Keratinocyte (primary cell): Measurements from ENCODE around the gene LCMT1. TPM values are rescaled to one million over a fixed set of nuclear protein-coding genes. Genes with fewer than 3 reads are reported as not detected.

Experiments used
- DNase-seq: peaks from one replicate; pipeline ENCODE4 v3.0.0-alpha.2; 2011; ENCODE audit warnings: low read depth, missing footprints, low spot score
- FAIRE-seq: peaks from 2 replicates; lab custom pipeline; 2011; peaks lifted over from hg19 to GRCh38; lab: Jason Lieb, UNC
- H2AFZ ChIP-seq: 2 replicates; pipeline ENCODE4 v1.6.0; 2012; ENCODE audit warnings: low read length, control low read depth, inconsistent platforms; ENCODE audit not compliant: control insufficient read depth
- H3K27ac ChIP-seq: 2 replicates; pipeline ENCODE4 v1.5.1; 2011; ENCODE audit warnings: low read length; ENCODE audit not compliant: control insufficient read depth, insufficient read depth
- H3K27me3 ChIP-seq: 3 replicates; pipeline ENCODE4 v1.6.0; 2011; ENCODE audit warnings: low read length; ENCODE audit not compliant: control insufficient read depth, insufficient read depth; ENCODE audit errors: extremely low read depth
- H3K36me3 ChIP-seq, 2 experiments: 2 replicates in 1 of 2; 3 replicates in 1 of 2; pipeline ENCODE4 v1.5.1; 2011; ENCODE audit warnings: low read length in 2 of 2, mild to moderate bottlenecking in 1 of 2; ENCODE audit not compliant: control insufficient read depth in 2 of 2, insufficient read depth in 2 of 2; ENCODE audit errors: extremely low read depth in 1 of 2
- H3K4me1 ChIP-seq: 3 replicates; pipeline ENCODE4 v1.5.1; 2011; ENCODE audit warnings: low read length; ENCODE audit not compliant: control insufficient read depth, insufficient read depth; ENCODE audit errors: extremely low read depth
- H3K4me2 ChIP-seq: 3 replicates; pipeline ENCODE4 v1.6.0; 2011; ENCODE audit warnings: low read depth, low read length; ENCODE audit not compliant: control insufficient read depth, insufficient read depth; ENCODE audit errors: extremely low read depth
- H3K4me3 ChIP-seq, 3 experiments: fragments of 200-600 bp in 1 of 3; sonication (generic) in 1 of 3; 2 replicates in 2 of 3; 3 replicates in 1 of 3; pipeline ENCODE4 v1.5.1; 2011 to 2016; ENCODE audit warnings: low read length in 3 of 3, mild to moderate bottlenecking in 3 of 3, control low read depth in 2 of 3, inconsistent platforms in 1 of 3, low read depth in 1 of 3, mixed read lengths in 1 of 3, mixed run types in 1 of 3, moderate library complexity in 1 of 3; ENCODE audit not compliant: control insufficient read depth in 2 of 3, insufficient read depth in 2 of 3; ENCODE audit errors: extremely low read depth in 1 of 3
- H3K79me2 ChIP-seq: 2 replicates; pipeline ENCODE4 v1.6.0; 2012; ENCODE audit warnings: low read length; ENCODE audit not compliant: control insufficient read depth, insufficient read depth
- H3K9ac ChIP-seq: 3 replicates; pipeline ENCODE4 v1.6.0; 2011; ENCODE audit warnings: low read length; ENCODE audit not compliant: control insufficient read depth, insufficient read depth; ENCODE audit errors: extremely low read depth
- H3K9me1 ChIP-seq: 3 replicates; pipeline ENCODE4 v1.6.0; 2011; ENCODE audit warnings: low read length; ENCODE audit not compliant: control insufficient read depth, insufficient read depth; ENCODE audit errors: extremely low read depth
- H3K9me3 ChIP-seq: 2 replicates; pipeline ENCODE4 v1.5.1; 2012; ENCODE audit warnings: low read depth, low read length; ENCODE audit not compliant: control insufficient read depth
- H4K20me1 ChIP-seq: 3 replicates; pipeline ENCODE4 v1.6.0; 2011; ENCODE audit warnings: low read length; ENCODE audit not compliant: control insufficient read depth, insufficient read depth; ENCODE audit errors: extremely low read depth
- EZH2 ChIP-seq: IDR thresholded peaks from one replicate; pipeline ENCODE4 v1.6.1; 2012; ENCODE audit warnings: inconsistent platforms, mild to moderate bottlenecking, low read length, moderate library complexity
- dilution Hi-C: fragments of 300-500 bp; cut with MboI; formaldehyde crosslinking; loops from one replicate; pipeline ENCODE4 v1.7.0; 2020; ENCODE audit warnings: low sequenced_read_pairs; ENCODE audit not compliant: extremely low pct_ligation_motif_present
- polyA plus RNA-seq, 5 experiments: library from polyadenylated mRNA; depleted of rRNA in 3 of 5; stranded (reverse) in 3 of 5; stranded (forward) in 1 of 5; unstranded in 1 of 5; fragments of >200 nt; gene quantifications; 1 replicate in 1 of 5; 2 replicates in 3 of 5; 3 replicates in 1 of 5; pipeline versions ENCODE4 v1.2.1 to v1.2.3, GENCODE V29; 2011 to 2012; ENCODE audit warnings: missing spikeins in 2 of 5, low read depth in 1 of 5, low replicate concordance in 1 of 5
- TF ChIP-seq, protein P1 (sequence below), 3 experiments: IDR thresholded peaks in 1 of 3; conservative IDR thresholded peaks in 1 of 3; optimal IDR thresholded peaks in 1 of 3; 2 replicates in 2 of 3; 3 replicates in 1 of 3; pipeline versions ENCODE3 to v1.5.1; 2011; ENCODE audit warnings: low read length in 3 of 3, mild to moderate bottlenecking in 3 of 3, moderate library complexity in 2 of 3, control low read depth in 1 of 3, inconsistent platforms in 1 of 3; ENCODE audit not compliant: insufficient read depth in 2 of 3; ENCODE audit errors: extremely low read depth in 1 of 3

The LCMT1 gene
- polyA plus RNA-seq, 1 donor (not counting 4 experiments of a cell fraction or from before 2014, with no cell fraction given) = 30.3 TPM

GRCh38 chr16:25172831-25173230 lies 61.3 kb downstream of the LCMT1 start:
- dilution Hi-C loops = no loop called here
- peaks cover 3 to 14% of the 10 kb centered on the region in 2 experiments for H3K36me3 ChIP-seq
- TF ChIP-seq, protein P1, sequence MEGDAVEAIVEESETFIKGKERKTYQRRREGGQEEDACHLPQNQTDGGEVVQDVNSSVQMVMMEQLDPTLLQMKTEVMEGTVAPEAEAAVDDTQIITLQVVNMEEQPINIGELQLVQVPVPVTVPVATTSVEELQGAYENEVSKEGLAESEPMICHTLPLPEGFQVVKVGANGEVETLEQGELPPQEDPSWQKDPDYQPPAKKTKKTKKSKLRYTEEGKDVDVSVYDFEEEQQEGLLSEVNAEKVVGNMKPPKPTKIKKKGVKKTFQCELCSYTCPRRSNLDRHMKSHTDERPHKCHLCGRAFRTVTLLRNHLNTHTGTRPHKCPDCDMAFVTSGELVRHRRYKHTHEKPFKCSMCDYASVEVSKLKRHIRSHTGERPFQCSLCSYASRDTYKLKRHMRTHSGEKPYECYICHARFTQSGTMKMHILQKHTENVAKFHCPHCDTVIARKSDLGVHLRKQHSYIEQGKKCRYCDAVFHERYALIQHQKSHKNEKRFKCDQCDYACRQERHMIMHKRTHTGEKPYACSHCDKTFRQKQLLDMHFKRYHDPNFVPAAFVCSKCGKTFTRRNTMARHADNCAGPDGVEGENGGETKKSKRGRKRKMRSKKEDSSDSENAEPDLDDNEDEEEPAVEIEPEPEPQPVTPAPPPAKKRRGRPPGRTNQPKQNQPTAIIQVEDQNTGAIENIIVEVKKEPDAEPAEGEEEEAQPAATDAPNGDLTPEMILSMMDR (optimal IDR thresholded peaks at IDR 0.05 in 1 of 3, IDR thresholded peaks at IDR 0.05 in 1 of 3, conservative IDR thresholded peaks at IDR 0.05 in 1 of 3; ENCODE audit: extremely low read depth in 1 of 3, insufficient read depth in 2 of 3, low read length in 3 of 3) = no peak
- TF ChIP-seq EZH2 = no peak

GRCh38 chr16:25174285-25174684 lies 62.7 kb downstream of the LCMT1 start:
- TF ChIP-seq EZH2 = no peak
- TF ChIP-seq, protein P1 (optimal IDR thresholded peaks at IDR 0.05 in 1 of 3, IDR thresholded peaks at IDR 0.05 in 1 of 3, conservative IDR thresholded peaks at IDR 0.05 in 1 of 3; ENCODE audit: extremely low read depth in 1 of 3, insufficient read depth in 2 of 3, low read length in 3 of 3) = no peak
- H3K36me3 ChIP-seq = peaks cover 0 to 18% of the 10 kb centered on the region in 2 experiments
- no peak for FAIRE-seq

More at GRCh38 chr16:25172831-25173230, 61.3 kb downstream of the LCMT1 start:
- Histone ChIP-seq H3K4me3 (no peak overlapping the region), H2AFZ (no peak overlapping the region), H3K9me3 (no peaks in the 10 kb centered on the region), H3K9me1 (no peaks in the 10 kb centered on the region), H4K20me1 (no peaks in the 10 kb centered on the region), H3K79me2 (no peaks in the 10 kb centered on the region), H3K27ac (no peak overlapping the region), H3K4me1 (no peaks in the 10 kb centered on the region), H3K9ac (no peak overlapping the region), H3K27me3 (no peaks in the 10 kb centered on the region), H3K4me2 (no peak overlapping the region)
- DNase-seq (no peak), FAIRE-seq (no peak)

More at GRCh38 chr16:25174285-25174684, 62.7 kb downstream of the LCMT1 start:
- H3K4me2 ChIP-seq = no peak overlapping the region
- H3K79me2 ChIP-seq = no peaks in the 10 kb centered on the region
- H3K4me1 ChIP-seq = no peaks in the 10 kb centered on the region
- dilution Hi-C loops = no loop called here
- DNase-seq = no peak
- no peaks in the 10 kb centered on the region for H3K9me1 ChIP-seq
- H2AFZ ChIP-seq = no peak overlapping the region
- H3K9ac ChIP-seq = no peak overlapping the region
- no peaks in the 10 kb centered on the region for H3K27me3 ChIP-seq
- no peaks in the 10 kb centered on the region for H4K20me1 ChIP-seq
- no peak overlapping the region for H3K27ac ChIP-seq
- no peak overlapping the region for H3K4me3 ChIP-seq
- no peaks in the 10 kb centered on the region for H3K9me3 ChIP-seq
